CD14-positive monocyte (primary cell): Measurements from ENCODE around the gene NRG3. TPM values are rescaled to one million over a fixed set of nuclear protein-coding genes. Genes with fewer than 3 reads are reported as not detected.

Source experiments
- DNase-seq, 3 donors: peaks; one replicate each; pipeline ENCODE4 v3.0.0-alpha.2; 2011 to 2022
- H2AFZ ChIP-seq: 2 replicates; pipeline ENCODE4 v1.6.0; 2012; ENCODE audit warnings: mild to moderate bottlenecking, low read depth, low read length, inconsistent platforms; ENCODE audit not compliant: insufficient read depth, poor library complexity, severe bottlenecking
- H3K27ac ChIP-seq, 2 donors: 1 replicate in 1 of 2; 2 replicates in 1 of 2; pipeline ENCODE4 v1.5.1; 2012 to 2013; ENCODE audit warnings: low read length in 2 of 2, control low read depth in 1 of 2, inconsistent platforms in 1 of 2, low read depth in 1 of 2, mild to moderate bottlenecking in 1 of 2
- H3K27me3 ChIP-seq, 2 donors: one replicate each; pipeline versions ENCODE4 v1.6.0 to v1.6.1; 2011 to 2013; ENCODE audit warnings: low read length in 2 of 2; ENCODE audit not compliant: control insufficient read depth in 2 of 2, insufficient read depth in 2 of 2
- H3K36me3 ChIP-seq, 2 donors: replicated peaks in 1 of 2; 1 replicate in 1 of 2; 2 replicates in 1 of 2; pipeline versions ENCODE4 v1.5.1 to v1.6.1; 2012 to 2013; ENCODE audit warnings: low read length in 2 of 2, control low read depth in 1 of 2, inconsistent platforms in 1 of 2, mild to moderate bottlenecking in 1 of 2; ENCODE audit not compliant: insufficient read depth in 2 of 2, control insufficient read depth in 1 of 2
- H3K4me1 ChIP-seq, 2 donors: 1 replicate in 1 of 2; 2 replicates in 1 of 2; pipeline versions ENCODE4 v1.5.1 to v1.6.1; 2012 to 2013; ENCODE audit warnings: low read length in 2 of 2, control low read depth in 1 of 2, inconsistent platforms in 1 of 2, mild to moderate bottlenecking in 1 of 2, moderate library complexity in 1 of 2; ENCODE audit not compliant: insufficient read depth in 2 of 2, control insufficient read depth in 1 of 2
- H3K4me2 ChIP-seq: replicated peaks from 2 replicates; pipeline ENCODE3; 2012; ENCODE audit warnings: low read length, moderate library complexity, mild to moderate bottlenecking; ENCODE audit not compliant: poor library complexity, severe bottlenecking; ENCODE audit errors: extremely low read depth
- H3K4me3 ChIP-seq, 3 experiments: fragments of 200-600 bp in 1 of 3; sonication (generic) in 1 of 3; replicated peaks in 1 of 3; 1 replicate in 2 of 3; 2 replicates in 1 of 3; pipeline ENCODE4 v1.5.1; 2011 to 2013; ENCODE audit warnings: low read length in 3 of 3, mild to moderate bottlenecking in 3 of 3, control low read depth in 2 of 3, low read depth in 2 of 3, inconsistent platforms in 1 of 3, moderate library complexity in 1 of 3
- H3K79me2 ChIP-seq: 2 replicates; pipeline ENCODE4 v1.6.0; 2012; ENCODE audit warnings: mild to moderate bottlenecking, control low read depth, inconsistent platforms, low read length, moderate library complexity; ENCODE audit not compliant: insufficient read depth
- H3K9ac ChIP-seq: 2 replicates; pipeline ENCODE4 v1.6.0; 2017; ENCODE audit warnings: low read length, mild to moderate bottlenecking; ENCODE audit not compliant: insufficient read depth, poor library complexity, severe bottlenecking
- H3K9me3 ChIP-seq, 2 donors: replicated peaks in 1 of 2; 1 replicate in 1 of 2; 2 replicates in 1 of 2; pipeline versions ENCODE4 v1.5.1 to v1.6.1; 2012 to 2013; ENCODE audit warnings: low read length in 2 of 2, control low read depth in 1 of 2; ENCODE audit not compliant: control insufficient read depth in 1 of 2, insufficient read depth in 1 of 2
- H4K20me1 ChIP-seq: 2 replicates; pipeline ENCODE4 v1.6.0; 2012; ENCODE audit warnings: mild to moderate bottlenecking, low read length, control low read depth, moderate library complexity; ENCODE audit not compliant: insufficient read depth
- H3K27ac Mint-ChIP-seq, 7 donors: one replicate each; pipeline ENCODE4 v1.8.0; 2020; ENCODE audit warnings: mild to moderate bottlenecking in 7 of 7, mixed read lengths in 7 of 7, moderate library complexity in 6 of 7, inconsistent platforms in 2 of 7
- H3K27me3 Mint-ChIP-seq, 3 donors: one replicate each; pipeline ENCODE4 v1.8.0; 2021 to 2022; ENCODE audit warnings: low read depth in 3 of 3, mild to moderate bottlenecking in 3 of 3, mixed read lengths in 3 of 3, moderate library complexity in 3 of 3, inconsistent platforms in 1 of 3
- H3K36me3 Mint-ChIP-seq, 2 donors: one replicate each; pipeline ENCODE4 v1.8.0; 2020; ENCODE audit warnings: mixed read lengths in 2 of 2, inconsistent platforms in 1 of 2, mild to moderate bottlenecking in 1 of 2
- H3K4me1 Mint-ChIP-seq: one replicate; pipeline ENCODE4 v1.8.0; 2020; ENCODE audit warnings: mild to moderate bottlenecking, mixed read lengths
- H3K4me3 Mint-ChIP-seq, 2 donors: one replicate each; pipeline ENCODE4 v1.8.0; 2020; ENCODE audit warnings: mild to moderate bottlenecking in 2 of 2, mixed read lengths in 2 of 2, moderate library complexity in 1 of 2
- H3K9me3 Mint-ChIP-seq, 7 donors: one replicate each; pipeline ENCODE4 v1.8.0; 2020 to 2022; ENCODE audit warnings: mixed read lengths in 7 of 7, mild to moderate bottlenecking in 6 of 7, moderate library complexity in 6 of 7, inconsistent platforms in 2 of 7
- CTCF ChIP-seq: fragments of 200-600 bp; IDR thresholded peaks from one replicate; pipeline ENCODE4 v1.8.0; 2022; ENCODE audit warnings: antibody characterized with exemption, mild to moderate bottlenecking
- WGBS: methylation state at CpG from one replicate; pipeline ENCODE4 v1.1.5; 2013; ENCODE audit warnings: missing lambda C conversion rate; ENCODE audit not compliant: insufficient coverage; 5-methylcytosine and 5-hydroxymethylcytosine counted together
- intact Hi-C, 2 donors: fragments of 100-400 bp; cut with micrococcal nuclease; formaldehyde crosslinking; loops; one replicate each; pipeline versions ENCODE4 v1.15.0 to v1.15.1; 2023
- polyA plus RNA-seq, 3 donors: library from polyadenylated mRNA; depleted of rRNA in 1 of 3; unstranded in 2 of 3; stranded (reverse) in 1 of 3; fragments of 300-500 nt in 2 of 3; fragments of >200 nt in 1 of 3; fragmentation: Illumina TruSeq in 2 of 3; gene quantifications; 1 replicate in 2 of 3; 2 replicates in 1 of 3; pipeline ENCODE4 v1.2.3, GENCODE V29; 2012 to 2021

The NRG3 gene
- polyA plus RNA-seq, 3 donors = not detected

- Mint-ChIP-seq H3K4me3 (no peak overlapping the region), H3K9me3 (peaks cover 0 to 11% (median 0%) of the 10 kb centered on the region in 7 donors), H3K27me3 (no peaks in the 10 kb centered on the region), H3K27ac (no peak overlapping the region), H3K4me1 (no peaks in the 10 kb centered on the region), H3K36me3 (no peaks in the 10 kb centered on the region)
- no peaks in the 10 kb centered on the region for H3K79me2 ChIP-seq
- intact Hi-C loops = no loop called here
- H2AFZ ChIP-seq = no peak overlapping the region
- H3K9me3 ChIP-seq = no peaks in the 10 kb centered on the region
- H3K36me3 ChIP-seq = no peaks in the 10 kb centered on the region
- TF ChIP-seq CTCF = no peak
- no peak overlapping the region for H3K9ac ChIP-seq
- H3K27ac ChIP-seq = no peak overlapping the region
- H3K27me3 ChIP-seq = no peaks in the 10 kb centered on the region
- H3K4me1 ChIP-seq = no peaks in the 10 kb centered on the region
- H3K4me2 ChIP-seq = no peak overlapping the region
- no peaks in the 10 kb centered on the region for H4K20me1 ChIP-seq
- H3K4me3 ChIP-seq = no peak overlapping the region
- no peak for DNase-seq
- 79% methylated on average over 3 of the region's 5 CpGs for WGBS
Observed at GRCh38 chr10:82390866-82391658, 516.1 kb downstream of the NRG3 start.

DNA sequence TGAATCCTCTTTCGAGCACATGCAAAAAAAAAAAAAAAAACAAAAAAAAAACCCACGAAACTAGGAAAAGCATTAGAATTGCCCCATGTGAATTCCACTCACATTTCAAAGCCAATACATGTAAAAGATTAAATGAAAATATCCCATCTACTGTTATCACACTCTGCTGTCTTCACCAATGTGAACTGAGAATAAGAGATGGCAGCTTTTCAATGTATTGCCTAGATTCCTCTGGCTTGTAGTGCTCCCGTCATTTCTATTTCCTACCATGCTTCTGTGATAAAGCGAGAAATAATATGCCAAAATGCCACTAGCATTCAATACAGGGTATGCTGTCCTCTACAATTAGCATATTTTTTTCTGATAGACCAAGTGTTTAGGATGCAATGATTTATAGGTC is 517.0 kb downstream of the NRG3 start:
- H4K20me1 ChIP-seq = no peaks in the 10 kb centered on the region
- no peak overlapping the region for H2AFZ ChIP-seq
- no peak overlapping the region for H3K27ac ChIP-seq
- DNase-seq = no peak
- no peaks in the 10 kb centered on the region for H3K36me3 ChIP-seq
- H3K4me1 Mint-ChIP-seq = no peaks in the 10 kb centered on the region
- H3K27me3 Mint-ChIP-seq = no peaks in the 10 kb centered on the region
- no peaks in the 10 kb centered on the region for H3K79me2 ChIP-seq
- H3K27me3 ChIP-seq = no peaks in the 10 kb centered on the region
- H3K4me2 ChIP-seq = no peak overlapping the region
- WGBS = no CpG with 5 or more reads among the region's 4 CpGs
- peaks cover 0 to 11% (median 0%) of the 10 kb centered on the region in 7 donors for H3K9me3 Mint-ChIP-seq
- no peak overlapping the region for H3K9ac ChIP-seq
- H3K36me3 Mint-ChIP-seq = no peaks in the 10 kb centered on the region
- intact Hi-C loops = no loop called here
- H3K4me3 ChIP-seq = no peak overlapping the region
- H3K27ac Mint-ChIP-seq = no peak overlapping the region
- no peaks in the 10 kb centered on the region for H3K4me1 ChIP-seq
- H3K4me3 Mint-ChIP-seq = no peak overlapping the region
- no peak for TF ChIP-seq CTCF
- no peaks in the 10 kb centered on the region for H3K9me3 ChIP-seq
